HG03469 (cell line): ENCODE data around the gene SLC12A4.
"Not testable (repeated sequence)": the region's sequence is repeated elsewhere in the genome, so short reads cannot be mapped to it uniquely, and the experiment has no call there.

Experiments
- ATAC-seq: cut with Tn5 transposase; IDR thresholded peaks from one replicate; pipeline ENCODE4 v1.9.1; 2021; ENCODE audit warnings: mild to moderate bottlenecking, moderate library complexity, moderate number of reproducible peaks; ENCODE audit not compliant: unreplicated experiment

The SLC12A4 gene

DNA sequence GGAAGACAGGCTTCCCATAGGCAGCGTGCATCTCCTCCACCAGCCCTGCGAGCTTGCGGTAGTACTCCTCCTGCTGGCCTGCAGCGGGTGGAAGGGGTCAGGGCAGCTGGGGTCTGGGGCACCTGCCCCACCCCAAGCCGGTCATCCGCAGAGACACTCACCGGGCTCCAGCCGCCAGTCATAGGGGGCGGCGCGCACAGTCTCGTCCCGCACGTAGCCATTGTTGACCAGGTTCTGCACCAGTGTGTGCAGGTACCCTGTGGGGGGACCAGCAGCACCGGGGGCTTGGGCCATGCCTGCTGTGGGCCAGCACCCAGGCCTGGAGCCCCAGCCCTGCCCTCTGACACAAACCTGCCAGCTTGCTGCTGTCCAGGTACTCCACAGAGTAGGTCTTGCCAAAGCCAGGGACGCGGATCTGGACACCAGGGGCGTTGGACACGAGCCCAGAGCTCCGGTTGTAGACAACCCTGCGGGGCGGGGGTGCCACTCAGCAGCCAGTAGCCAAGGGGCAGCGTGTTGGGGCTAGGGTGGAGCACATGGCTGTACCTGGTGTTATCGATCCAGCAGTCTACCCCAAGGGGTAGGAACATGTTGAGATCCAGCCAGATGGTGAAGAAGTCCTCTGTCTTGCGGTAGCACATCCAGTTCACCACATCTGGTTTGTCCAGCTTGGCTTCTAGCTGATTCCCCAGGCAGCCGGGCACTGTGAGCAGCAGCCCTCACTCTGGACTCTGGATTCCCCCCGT, 25.8 kb downstream of the SLC12A4 start:
- ATAC-seq = no peak

DNA sequence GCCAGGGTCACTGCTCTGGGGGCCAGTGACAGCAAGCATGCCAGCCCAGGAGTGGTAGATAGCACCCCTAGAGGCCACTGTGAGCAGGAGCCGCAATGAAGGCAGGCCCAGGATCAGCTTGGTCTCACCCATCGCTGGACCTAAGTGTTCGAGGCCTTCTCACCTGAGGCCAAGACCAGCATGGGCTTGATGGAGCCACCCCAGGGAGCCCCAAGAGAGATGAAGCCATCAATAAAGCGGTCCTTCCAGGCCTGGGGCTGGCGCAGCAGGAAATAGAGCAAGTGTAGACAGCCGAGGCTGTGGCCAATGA, 26.3 kb downstream of the SLC12A4 start:
- ATAC-seq = no peak

DNA sequence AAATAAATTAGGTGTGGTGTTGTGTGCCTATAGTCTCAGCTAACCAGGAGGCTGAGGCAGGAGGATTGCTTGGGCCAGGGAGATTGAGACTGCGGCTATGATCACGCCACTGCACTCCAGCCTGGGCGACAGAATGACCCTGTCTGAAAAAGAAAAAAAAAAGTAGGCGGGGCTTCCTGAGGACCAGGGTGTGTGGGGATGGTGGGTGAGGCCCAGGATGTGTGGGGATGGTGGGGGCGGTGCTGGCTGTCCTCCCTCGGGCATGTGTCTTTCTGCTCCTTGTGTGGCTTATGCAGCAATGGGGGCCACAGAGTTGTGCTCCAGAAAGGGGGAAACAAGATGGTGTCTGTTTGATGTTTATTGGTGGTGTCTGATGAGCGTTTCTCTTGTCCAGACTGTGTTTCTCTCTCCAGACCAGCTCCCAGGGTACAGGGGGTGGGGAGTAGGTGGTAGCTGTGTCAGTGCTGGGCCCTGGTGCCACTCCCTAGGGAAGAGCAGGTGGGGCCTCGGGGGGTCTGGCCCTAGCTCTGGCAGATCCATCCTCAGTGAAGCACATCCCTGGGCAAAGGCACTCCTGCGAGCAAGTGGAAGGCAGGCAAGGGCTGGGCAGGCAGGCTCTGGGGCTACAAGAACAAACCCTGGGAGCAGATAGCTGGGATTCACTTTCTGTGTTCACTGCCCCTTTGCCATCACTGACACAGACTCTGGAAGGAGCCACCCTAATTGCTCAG, 26.8 kb downstream of the SLC12A4 start:
- ATAC-seq = no peak

DNA sequence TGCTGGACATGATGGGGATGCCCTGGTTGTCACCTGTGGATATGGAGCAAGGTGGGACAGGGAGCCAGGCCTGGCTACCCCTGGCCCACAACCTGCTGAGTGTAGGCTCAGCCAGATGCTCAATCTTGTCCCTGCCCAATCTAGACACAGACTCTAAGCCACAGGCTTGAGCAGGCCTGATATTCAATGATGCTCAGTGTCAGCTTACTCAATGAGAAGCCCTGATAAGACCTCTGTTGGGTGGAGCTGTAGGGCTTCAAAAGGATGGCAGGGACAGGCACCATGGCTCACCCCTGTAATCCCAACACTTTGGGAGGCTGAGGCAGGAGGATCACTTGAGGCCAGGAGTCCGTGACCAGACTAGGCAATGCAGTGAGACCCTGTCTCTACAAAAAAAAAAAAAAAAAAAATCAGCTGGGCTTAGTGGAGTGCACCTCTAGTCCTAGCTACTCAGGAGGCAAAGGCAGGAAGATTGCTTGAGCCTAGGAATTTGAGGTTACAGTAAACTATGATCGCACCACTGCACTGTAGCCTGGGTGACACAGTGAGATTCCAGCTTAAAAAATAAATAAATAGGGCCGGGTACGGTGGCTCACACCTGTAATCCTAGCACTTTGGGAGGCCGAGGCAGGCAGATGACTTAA, 27.9 kb downstream of the SLC12A4 start:
- ATAC-seq = no peak

DNA sequence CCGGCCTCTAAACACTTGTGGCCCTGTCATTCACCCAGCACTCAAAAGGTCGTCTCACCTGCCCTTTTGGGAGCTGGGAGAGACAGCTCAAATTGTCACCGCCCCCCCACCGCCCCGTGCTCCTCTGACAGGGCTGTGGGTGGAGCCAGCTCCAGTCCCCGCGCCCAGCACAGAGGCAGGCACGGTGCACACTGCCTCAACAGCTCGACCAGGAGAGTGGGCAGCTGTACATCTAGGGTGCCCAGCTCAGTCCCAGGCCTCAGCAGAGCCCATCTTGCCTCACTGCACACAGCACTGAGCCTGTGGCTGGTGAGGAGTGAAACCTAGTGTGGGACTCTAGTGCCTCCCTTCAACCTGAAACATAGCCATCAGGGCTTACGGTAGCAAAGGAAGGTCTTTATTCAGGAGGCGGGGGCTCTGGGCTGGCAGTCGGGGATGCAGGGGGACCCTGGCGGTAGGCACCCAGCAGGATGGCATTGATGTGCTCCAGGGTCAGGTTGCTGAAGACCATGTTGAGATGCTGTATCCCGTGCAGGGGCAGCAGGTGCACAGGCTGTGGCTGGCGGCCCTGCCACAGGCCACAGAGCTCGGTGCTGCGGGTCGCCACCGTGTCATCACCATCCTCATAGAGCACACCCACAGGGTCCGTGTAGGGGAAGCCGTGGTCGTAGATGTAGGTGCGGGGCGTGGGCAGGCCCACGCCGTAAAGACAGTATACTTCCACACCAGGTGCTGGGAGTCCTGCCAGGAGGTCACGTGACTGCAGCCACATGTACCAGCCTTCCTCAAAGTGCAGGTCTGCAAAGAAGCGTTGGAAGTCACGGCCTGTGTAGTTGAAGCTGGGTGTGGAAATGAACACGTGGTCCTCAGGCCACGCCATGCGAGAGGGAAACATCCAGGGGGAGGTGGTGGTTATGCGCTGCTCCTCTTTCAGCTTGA, 28.7 kb downstream of the SLC12A4 start:
- no peak for ATAC-seq

DNA sequence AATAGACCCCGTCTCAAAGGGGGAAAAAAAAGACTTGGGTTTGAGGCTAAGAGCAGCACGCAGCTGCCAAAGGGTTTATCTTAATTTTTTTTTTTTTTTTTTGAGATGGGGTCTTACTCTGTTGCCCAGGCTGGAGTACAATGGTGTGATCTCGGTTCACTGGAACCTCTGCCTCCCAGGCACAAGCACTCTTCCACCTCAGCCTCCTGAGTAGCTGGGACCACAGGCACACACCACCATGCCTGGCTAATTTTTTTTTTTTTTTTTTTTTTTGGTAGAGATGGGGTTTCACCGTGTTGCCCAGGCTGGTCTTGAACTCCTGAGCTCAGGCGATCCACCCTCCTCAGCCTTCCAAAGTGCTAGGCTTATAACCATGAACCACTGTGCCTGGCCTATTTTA, 30.7 kb downstream of the SLC12A4 start:
- ATAC-seq = not testable (repeated sequence)

DNA sequence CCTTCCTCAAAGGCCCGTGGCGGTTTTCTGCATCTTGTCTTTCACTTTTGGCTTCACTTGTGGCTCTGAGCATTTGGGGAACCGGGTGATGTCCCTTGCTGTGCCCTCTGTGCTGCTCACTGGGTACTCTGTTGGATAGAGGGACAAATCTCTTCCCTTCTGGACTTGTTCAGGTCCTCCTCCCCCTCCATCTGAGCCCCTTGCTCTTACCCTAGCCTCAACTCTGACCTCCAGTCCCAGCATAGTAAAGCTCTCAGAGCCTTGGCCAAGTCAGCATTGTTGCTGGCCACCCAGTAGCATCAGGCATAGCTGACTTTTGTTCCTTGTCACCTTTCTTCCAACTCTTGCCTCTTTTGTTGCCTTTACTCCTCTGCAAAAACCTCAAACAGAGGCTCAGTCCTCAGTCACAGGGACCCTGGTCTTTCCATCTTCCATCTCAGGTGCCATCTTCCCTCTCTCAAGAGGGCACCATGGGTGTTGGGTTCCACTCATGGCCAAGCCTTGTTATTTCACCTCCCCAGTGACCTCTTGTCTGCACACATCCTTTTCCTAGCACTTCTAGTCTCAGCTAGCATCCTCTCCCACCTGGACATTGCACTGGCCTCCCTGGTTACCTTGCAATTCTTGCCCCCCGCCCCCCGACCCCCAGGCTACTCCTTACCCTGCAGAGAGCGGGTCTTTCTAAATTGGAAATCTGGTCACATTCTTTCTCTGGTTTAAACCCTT, 31.4 kb downstream of the SLC12A4 start:
- ATAC-seq = peak; percentile 51

DNA sequence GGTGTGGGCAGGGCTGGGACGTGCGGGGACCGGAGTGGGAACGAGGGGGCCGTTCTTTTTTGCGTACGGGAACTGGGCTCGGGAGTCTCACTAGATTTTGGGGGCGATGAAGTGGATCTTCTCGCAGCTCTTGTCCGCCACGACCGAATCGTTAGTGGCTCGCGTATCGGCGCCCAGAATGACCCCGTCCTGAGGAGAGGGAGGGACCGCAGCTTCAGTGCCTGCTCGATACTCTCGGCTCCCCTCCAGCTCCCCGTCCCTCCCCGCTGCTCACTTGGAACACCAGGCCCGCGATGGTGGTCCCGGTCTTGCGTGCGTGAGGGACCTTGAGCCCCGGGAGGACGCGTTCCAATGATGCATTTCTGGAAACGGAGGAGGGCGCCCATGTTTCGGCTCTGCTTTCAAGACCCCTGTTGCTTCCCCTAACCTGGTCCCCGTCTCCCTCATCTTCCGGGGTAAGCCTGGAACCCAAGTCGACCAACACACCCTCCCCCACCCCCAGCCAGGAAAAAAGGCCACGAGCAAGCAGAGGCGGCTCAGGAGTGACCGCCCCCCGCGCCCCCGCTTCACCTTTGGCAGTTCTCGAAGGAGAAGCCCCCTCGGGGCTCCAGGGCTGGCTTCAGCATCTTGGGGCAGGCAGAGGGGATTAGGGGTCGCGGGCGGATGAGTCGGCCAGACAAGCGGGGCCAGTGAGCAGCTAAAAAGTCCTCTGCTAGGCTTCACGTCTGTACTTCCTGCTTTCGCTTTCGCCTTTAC, 32.1 kb downstream of the SLC12A4 start, which contains the start of gene PSMB10:
Gene PSMB10, minus strand, starts transcription at position 727 of the 756 bp plus-strand sequence. Its CDS starts 101 bp downstream, at position 626.
- no peak for ATAC-seq

DNA sequence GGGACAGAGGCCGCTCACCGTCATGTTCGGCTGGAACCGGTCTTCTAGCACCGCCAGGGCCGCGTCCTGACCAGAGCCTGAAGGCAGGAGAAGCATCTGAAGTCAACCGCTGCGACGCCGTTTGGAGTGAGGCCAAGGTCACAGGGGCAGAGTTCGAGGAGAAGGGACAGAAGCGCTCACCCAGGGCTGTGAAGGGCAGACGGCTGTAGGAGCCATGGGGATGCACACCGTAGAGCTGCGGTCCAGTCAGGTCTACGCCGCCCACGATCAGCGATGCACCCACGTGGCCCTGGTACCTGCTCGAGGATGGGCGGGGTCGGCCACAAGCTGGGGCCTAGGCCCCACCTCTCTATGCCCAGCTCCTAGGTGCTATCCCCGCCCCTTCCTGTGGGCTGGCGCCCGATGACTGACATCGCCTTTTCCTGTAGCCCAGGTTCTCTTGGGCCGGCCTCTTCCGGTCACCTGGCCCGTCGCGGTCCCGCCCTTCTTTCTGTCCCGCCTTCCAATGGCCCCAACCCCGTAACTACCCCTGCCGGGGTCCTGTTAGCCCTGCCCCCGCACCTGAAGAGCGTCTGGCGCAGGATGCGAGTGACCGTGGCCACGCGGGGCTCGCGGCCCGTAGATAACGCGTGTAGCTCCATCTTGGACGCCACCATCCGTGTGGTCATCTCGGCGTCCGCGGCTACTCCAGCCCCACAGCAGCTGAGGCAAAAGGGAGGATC, 32.9 kb downstream of the SLC12A4 start:
- peak; percentile 73 for ATAC-seq

DNA sequence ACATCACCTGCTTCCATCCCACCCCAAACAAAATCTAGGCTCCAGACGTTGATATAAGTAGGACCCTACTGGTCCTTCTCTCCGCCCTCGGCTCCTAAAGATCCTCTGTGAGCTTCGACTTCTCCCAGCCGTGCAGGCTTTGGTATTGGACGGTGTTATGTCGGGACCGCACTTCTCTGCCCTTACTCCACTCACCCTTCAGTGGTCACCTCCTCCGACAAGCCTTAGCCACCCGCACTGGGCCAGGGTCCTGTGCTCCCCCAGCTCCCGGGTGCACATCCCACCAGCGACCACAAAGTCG, 33.4 kb downstream of the SLC12A4 start:
- ATAC-seq = no peak

DNA sequence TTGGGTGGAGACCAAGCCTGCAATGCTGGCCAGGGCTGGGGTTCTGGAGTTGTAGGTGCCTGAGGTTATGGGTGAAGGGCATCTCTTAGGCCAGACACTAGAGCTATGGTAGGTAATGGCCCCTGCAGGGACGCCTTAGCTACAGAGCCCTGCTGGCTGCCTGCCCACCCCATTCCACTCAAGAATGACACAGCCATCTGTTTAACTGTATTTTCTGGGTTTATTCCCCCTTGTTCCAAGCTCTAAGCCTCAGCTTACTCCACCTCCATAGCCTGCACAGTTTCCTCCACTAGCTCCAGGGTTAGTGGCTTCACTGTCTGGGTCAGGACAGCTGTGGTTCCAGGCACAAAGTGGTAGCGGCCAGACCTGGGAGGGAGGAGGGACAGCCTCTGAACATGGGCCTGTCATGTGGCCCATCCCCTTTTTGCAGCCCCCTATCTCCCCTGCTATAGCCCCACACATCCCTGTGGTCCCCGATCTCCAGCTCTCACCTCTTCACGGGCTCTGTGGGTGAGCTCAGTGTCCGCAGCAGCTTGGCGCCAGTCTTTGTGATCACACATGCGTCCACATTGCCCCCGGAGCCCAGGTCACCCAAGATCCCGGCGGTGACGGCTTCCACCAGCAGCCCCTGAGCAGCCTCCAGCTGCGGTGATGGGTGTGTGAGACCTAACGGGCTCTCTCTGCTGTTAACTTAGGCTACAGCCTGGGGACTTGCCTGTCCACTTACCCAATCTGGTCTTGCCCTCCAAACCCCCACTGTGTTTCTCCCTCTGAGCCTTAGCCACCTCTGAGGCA, 33.9 kb downstream of the SLC12A4 start:
- ATAC-seq = no peak

DNA sequence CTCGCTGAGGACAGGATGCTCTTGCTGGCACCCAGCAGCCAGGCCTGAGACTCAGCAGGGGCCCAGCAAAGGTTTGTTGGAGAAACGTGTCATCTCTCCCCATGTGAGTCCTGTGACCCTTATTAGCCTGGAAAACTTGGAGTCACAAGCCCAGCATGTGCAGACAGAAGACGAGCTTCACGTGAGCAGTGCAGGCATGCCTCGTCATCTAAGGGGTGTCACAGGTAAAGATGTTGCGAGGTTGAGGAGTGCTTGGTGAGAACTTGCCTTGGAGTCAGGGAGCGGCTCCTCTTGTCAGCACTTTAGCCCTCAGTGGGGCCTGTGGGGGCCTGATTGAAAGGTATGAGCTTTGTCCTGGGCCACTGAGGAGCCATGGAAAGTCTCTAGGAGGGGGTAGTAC, 34.6 kb downstream of the SLC12A4 start:
- no peak for ATAC-seq

DNA sequence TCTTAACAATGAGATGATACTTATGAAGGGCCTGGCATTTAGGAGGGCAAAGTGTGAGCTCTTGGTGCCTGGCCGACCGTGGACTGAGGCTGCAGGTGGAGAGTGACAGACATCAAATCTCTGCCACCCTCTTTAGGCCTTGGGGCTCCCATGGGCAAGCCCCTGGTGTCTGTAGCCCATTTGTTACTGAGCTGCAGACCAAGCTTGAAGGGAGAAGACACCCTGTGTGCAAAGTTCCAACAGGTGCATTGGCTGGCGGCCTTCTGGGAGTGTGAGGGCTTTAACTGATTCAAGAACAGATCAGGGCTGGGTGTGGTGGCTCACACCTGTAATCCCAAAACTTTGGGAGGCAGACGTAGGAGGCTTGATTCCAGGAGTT, 36.0 kb downstream of the SLC12A4 start:
- ATAC-seq = no peak

DNA sequence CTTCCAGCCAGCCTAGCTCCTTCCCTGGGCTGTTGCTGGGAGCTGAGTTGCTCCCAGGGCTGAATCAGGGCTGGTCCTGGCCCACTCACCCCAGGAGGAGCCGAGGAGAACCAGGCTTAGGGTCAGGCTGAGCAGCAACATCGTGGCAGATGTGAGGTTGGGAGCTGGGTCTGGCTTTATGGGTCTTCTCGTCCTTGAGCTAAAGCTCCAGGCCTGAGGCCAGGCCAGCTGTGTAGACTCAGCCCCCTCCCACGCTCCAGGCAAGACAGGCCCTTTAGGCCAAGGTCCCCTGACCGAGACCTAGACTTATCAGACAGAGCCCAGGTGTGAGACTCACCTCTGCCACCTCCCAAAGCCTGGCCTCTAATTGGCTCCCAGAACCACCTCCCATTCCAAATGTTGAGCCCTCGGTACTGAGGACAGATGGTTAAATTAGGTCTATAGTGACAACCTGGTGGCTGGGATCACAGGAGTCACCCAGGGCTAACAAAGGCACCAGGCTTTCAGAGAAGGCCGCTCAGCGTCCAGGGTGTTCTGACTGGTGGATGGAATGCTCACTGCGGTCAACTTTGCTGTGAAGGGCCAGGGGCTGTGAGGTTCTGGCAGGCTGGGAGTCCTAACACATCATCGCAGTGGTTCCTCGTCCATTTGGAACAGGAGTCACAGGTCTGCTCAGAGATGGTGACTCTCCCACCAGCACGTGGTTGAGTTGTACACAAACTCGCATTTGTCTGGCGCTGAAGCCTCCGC, 36.5 kb downstream of the SLC12A4 start, which contains the start of gene CTRL:
Gene CTRL, minus strand, starts transcription at position 151 of the 750 bp plus-strand sequence. Its CDS starts 10 bp downstream, at position 141.
- ATAC-seq = no peak

DNA sequence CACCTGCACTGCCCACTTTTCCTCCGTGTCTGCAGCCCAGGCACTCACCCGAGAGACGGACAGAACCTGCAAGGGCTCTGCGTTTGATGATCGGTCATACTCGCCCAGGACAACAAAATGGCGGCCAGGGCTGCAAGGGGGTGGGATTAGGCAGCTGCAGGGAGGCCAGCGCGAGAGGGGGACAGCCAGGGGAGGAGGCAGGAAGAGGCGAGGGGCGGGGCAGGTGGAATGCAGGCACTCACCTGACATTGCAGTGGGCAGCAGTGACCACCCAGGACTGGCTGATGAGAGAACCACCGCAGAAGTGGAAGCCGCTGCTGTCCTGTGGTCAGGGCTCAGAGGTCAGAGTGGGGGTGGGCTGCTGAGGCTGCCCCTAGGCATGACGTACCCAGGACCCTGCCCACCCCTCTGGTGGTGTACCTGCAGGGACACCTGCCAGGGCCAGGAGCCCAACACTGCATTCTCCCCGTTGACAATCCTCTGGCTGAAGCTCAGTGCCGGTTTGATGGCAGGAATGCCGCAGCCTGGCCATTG, 37.7 kb downstream of the SLC12A4 start:
- no peak for ATAC-seq

DNA sequence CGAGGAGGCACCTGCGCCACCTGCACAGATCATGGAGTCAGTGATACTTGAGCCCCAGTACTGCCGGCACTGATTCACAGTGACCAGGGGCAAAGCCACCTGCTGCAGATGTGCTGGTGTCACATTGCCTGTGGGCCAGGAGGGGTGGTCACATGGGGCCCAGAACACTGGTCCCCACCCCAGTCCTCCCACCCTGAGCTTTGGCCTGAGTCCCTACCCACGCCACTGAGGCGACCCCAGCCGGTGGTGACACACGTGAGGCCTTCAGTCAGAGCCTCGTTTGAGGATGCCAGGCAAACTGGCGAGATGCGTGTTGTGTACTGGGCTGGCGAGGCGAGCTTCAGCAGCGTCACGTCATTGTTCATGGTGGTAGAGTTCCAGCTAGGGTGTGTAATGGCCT, 38.2 kb downstream of the SLC12A4 start:
- ATAC-seq = no peak
